ENCODE data around the gene GON7. TPM values are rescaled to one million over a fixed set of nuclear protein-coding genes. Genes with fewer than 3 reads are reported as not detected.
"Not testable (repeated sequence)": the region's sequence is repeated elsewhere in the genome, so short reads cannot be mapped to it uniquely, and the experiment has no call there.

The GON7 gene
- total RNA-seq, 1 donor from 2014 or later, result 24.6 TPM

DNA sequence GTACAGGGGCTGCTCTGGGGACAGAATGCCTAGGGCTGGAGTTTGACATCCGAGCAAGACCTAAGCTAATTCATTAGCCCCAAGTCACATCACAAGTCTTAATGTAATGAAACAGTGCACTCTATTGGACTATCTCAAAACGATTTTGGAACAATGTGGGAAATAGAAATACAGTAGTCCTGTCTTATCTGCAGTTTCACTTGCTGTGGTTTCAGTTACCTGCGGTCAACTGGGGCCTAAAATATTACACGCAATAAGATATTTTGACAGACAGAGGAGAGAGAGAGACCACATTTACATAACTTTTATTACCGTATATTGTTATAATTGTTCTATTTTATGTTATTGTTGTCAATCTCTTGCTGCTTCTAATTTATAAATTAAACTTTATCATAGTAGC, 43.3 kb downstream of the GON7 start:
- Mint-ChIP-seq H3K4me1 (peaks cover 11% of the 10 kb centered on the region), H3K4me3 (no peak overlapping the region), H3K36me3 (no peaks in the 10 kb centered on the region), H3K9me3 (peaks cover 2% of the 10 kb centered on the region), H3K27ac (no peak overlapping the region), H3K27me3 (ENCODE audit: insufficient read depth, low read depth) (no peaks in the 10 kb centered on the region)
- Histone ChIP-seq H3K9ac (no peak overlapping the region), H2AFZ (replicated peaks) (no peak overlapping the region), H3K27ac (no peak overlapping the region), H4K20me1 (ENCODE audit: low read depth) (no peaks in the 10 kb centered on the region), H3F3A (ENCODE audit: low read depth) (peaks cover 6% of the 10 kb centered on the region), H3K4me3 (no peak overlapping the region), H3K4me2 (no peak overlapping the region), H3K79me2 (ENCODE audit: low read depth) (no peaks in the 10 kb centered on the region), H3K9me3 (ENCODE audit: low read depth) (no peaks in the 10 kb centered on the region), H3K27me3 (no peaks in the 10 kb centered on the region), H3K36me3 (no peaks in the 10 kb centered on the region), H3K4me1 (no peaks in the 10 kb centered on the region)
- TF ChIP-seq, protein P1, sequence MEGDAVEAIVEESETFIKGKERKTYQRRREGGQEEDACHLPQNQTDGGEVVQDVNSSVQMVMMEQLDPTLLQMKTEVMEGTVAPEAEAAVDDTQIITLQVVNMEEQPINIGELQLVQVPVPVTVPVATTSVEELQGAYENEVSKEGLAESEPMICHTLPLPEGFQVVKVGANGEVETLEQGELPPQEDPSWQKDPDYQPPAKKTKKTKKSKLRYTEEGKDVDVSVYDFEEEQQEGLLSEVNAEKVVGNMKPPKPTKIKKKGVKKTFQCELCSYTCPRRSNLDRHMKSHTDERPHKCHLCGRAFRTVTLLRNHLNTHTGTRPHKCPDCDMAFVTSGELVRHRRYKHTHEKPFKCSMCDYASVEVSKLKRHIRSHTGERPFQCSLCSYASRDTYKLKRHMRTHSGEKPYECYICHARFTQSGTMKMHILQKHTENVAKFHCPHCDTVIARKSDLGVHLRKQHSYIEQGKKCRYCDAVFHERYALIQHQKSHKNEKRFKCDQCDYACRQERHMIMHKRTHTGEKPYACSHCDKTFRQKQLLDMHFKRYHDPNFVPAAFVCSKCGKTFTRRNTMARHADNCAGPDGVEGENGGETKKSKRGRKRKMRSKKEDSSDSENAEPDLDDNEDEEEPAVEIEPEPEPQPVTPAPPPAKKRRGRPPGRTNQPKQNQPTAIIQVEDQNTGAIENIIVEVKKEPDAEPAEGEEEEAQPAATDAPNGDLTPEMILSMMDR (IDR thresholded peaks at IDR 0.05), result no peak
- TF ChIP-seq EZH2phosphoT487 (IDR thresholded peaks at IDR 0.05) (no peak), EZH2 (IDR thresholded peaks at IDR 0.05) (no peak)
- DNase-seq (ENCODE audit: low spot score), result no peak

DNA sequence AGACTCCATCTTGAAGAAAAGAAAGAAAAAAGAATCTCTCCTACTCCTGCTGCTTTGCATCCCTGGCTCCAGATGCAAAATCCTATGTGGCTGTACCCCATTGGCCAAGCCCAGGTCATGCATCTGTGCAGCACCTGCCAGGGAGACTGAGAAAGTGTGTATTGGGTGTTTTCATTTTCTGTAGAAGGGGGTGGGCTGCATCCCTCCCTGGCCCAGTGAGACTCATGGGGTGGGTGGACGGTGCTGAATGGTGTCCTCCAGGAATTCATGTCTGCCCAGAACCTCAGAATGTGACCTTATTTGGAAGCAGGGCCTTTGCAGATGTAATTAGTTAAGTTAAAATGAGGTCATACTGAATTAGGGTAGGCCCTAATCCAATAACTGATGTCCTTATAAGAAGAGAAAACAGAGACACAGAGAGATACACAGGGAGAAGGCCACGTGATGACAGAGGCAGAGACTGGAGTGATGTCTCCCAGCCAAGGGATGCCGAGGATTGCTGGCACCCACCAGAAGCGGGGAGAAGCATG, 45.4 kb downstream of the GON7 start:
- Mint-ChIP-seq H3K27ac (no peak overlapping the region), H3K27me3 (ENCODE audit: insufficient read depth, low read depth) (no peaks in the 10 kb centered on the region), H3K36me3 (no peaks in the 10 kb centered on the region), H3K4me3 (no peak overlapping the region), H3K4me1 (peaks cover 11% of the 10 kb centered on the region), H3K9me3 (peaks cover 2% of the 10 kb centered on the region)
- no peak for DNase-seq (ENCODE audit: low spot score)
- Histone ChIP-seq H3K27ac (no peak overlapping the region), H2AFZ (replicated peaks) (no peak overlapping the region), H4K20me1 (ENCODE audit: low read depth) (no peaks in the 10 kb centered on the region), H3K27me3 (no peaks in the 10 kb centered on the region), H3K9me3 (ENCODE audit: low read depth) (no peaks in the 10 kb centered on the region), H3K79me2 (ENCODE audit: low read depth) (no peaks in the 10 kb centered on the region), H3F3A (ENCODE audit: low read depth) (peaks cover 12% of the 10 kb centered on the region), H3K4me1 (no peaks in the 10 kb centered on the region), H3K4me2 (no peak overlapping the region), H3K36me3 (no peaks in the 10 kb centered on the region), H3K9ac (no peak overlapping the region), H3K4me3 (no peak overlapping the region)
- TF ChIP-seq EZH2phosphoT487 (IDR thresholded peaks at IDR 0.05) (no peak), EZH2 (IDR thresholded peaks at IDR 0.05) (no peak)
- TF ChIP-seq, protein P1 (IDR thresholded peaks at IDR 0.05), result no peak

DNA sequence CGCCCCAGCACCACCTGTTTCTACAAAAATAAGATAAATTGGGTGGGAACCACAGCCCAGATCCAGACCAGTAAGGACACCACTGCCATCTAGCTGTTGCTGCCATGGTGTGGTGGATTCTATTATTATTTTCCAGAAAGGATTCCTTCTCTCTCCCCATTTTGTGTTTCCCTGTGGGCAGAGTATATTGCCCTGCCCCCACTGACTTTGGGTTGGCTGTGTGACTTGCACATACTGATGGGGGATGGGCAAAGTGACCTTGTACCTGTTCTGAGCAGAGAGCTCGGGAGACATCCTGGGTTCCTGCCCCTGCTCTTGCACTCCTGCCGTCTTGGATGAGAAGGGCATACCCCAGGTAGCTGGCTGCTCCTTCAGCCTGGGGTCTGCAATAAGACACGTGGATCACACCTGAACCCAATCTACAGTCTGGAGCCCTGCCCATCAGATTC, 46.5 kb downstream of the GON7 start:
- H3K4me1 ChIP-seq, result no peaks in the 10 kb centered on the region
- TF ChIP-seq EZH2phosphoT487 (IDR thresholded peaks at IDR 0.05) (no peak), EZH2 (IDR thresholded peaks at IDR 0.05) (no peak)
- TF ChIP-seq, protein P1 (IDR thresholded peaks at IDR 0.05), result peak; percentile 53
- H3K36me3 ChIP-seq, result no peaks in the 10 kb centered on the region
- no peaks in the 10 kb centered on the region for H3K9me3 ChIP-seq (ENCODE audit: low read depth)
- peak overlapping the region; percentile 37 for H2AFZ ChIP-seq (replicated peaks)
- H3K4me2 ChIP-seq, result no peak overlapping the region
- no peak overlapping the region for H3K27ac ChIP-seq
- H3K79me2 ChIP-seq (ENCODE audit: low read depth), result no peaks in the 10 kb centered on the region
- no peak overlapping the region for H3K9ac ChIP-seq
- no peaks in the 10 kb centered on the region for H3K27me3 ChIP-seq
- no peaks in the 10 kb centered on the region for H4K20me1 ChIP-seq (ENCODE audit: low read depth)
- H3F3A ChIP-seq (ENCODE audit: low read depth), result peaks cover 12% of the 10 kb centered on the region
- Mint-ChIP-seq H3K4me1 (peaks cover 6% of the 10 kb centered on the region), H3K4me3 (no peak overlapping the region), H3K36me3 (no peaks in the 10 kb centered on the region), H3K27me3 (ENCODE audit: insufficient read depth, low read depth) (no peaks in the 10 kb centered on the region), H3K9me3 (no peaks in the 10 kb centered on the region), H3K27ac (no peak overlapping the region)
- no peak overlapping the region for H3K4me3 ChIP-seq
- DNase-seq (ENCODE audit: low spot score), result peak; percentile 45

DNA sequence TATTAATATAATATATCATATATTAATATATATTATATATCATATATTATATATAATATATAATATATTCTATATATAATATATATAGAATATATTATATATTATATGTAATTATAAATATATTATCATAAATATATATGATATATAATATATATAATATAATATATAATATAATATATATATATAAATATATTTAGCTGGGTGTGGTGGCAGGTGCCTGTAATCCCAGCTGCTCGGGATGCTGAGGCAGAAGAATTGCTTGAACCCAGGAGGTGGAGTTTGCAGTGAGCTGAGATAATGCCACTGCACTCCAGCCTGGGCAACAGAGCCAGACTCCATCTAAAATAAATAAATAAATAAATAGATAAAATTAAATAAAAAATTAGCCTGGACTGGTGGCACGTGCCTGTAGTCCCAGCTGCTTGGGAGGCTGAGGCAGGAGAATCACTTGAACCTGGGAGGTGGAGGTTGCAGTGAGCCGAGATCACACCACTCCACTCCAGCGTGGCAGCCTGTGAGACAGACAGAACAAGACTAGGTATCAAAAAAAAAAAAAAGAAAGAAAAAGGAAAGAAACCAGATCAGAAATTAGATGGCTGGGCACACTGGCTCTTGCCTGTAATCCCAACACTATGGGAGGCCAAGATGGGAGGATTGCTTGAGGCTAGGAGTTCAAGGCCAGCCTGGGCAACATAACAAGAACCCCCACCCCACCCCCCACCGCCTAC, 47.1 kb downstream of the GON7 start:
- H3K4me1 ChIP-seq; H3K36me3 Mint-ChIP-seq; H3K4me2 ChIP-seq; H3K9me3 Mint-ChIP-seq; H3K27ac Mint-ChIP-seq; H3K27ac ChIP-seq; H3K4me3 Mint-ChIP-seq; H3K9me3 ChIP-seq (ENCODE audit: low read depth); H3K27me3 Mint-ChIP-seq (ENCODE audit: insufficient read depth, low read depth); H4K20me1 ChIP-seq (ENCODE audit: low read depth); H3K27me3 ChIP-seq; H3K4me1 Mint-ChIP-seq; H3K36me3 ChIP-seq; H3K79me2 ChIP-seq (ENCODE audit: low read depth); H3K9ac ChIP-seq; H3K4me3 ChIP-seq; DNase-seq (ENCODE audit: low spot score); H2AFZ ChIP-seq (replicated peaks): not testable (repeated sequence)
- peaks cover 12% of the 10 kb centered on the region for H3F3A ChIP-seq (ENCODE audit: low read depth)

DNA sequence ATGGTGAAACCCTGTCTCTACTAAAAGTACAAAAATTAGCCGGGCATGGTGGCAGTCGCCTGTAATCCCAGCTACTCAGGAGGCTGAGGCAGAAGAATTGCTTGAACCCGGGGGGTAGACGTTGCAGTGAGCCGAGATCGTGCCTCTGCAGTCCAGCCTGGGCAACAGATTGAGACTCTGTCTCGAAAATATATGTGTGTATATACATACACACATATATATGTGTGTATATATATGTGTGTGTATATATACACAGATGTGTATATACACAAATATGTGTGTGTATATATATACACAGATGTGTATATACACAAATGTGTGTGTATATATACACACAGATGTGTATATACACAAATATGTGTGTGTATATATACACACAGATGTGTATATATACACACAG, 48.5 kb downstream of the GON7 start:
- H3K36me3 ChIP-seq; H3K4me3 Mint-ChIP-seq; H2AFZ ChIP-seq (replicated peaks); H3K9me3 Mint-ChIP-seq; H3K4me2 ChIP-seq; H3K9me3 ChIP-seq (ENCODE audit: low read depth); DNase-seq (ENCODE audit: low spot score); H3K36me3 Mint-ChIP-seq; H3K4me1 ChIP-seq; H3K4me3 ChIP-seq; H3K79me2 ChIP-seq (ENCODE audit: low read depth); H3K9ac ChIP-seq; H3K27ac ChIP-seq; H3K27me3 ChIP-seq; H3K27me3 Mint-ChIP-seq (ENCODE audit: insufficient read depth, low read depth); H3K27ac Mint-ChIP-seq; H3K4me1 Mint-ChIP-seq; H4K20me1 ChIP-seq (ENCODE audit: low read depth): not testable (repeated sequence)
- H3F3A ChIP-seq (ENCODE audit: low read depth), result peaks cover 12% of the 10 kb centered on the region
